PC-9 (cell line): Measurements from ENCODE around the gene UBA1.

Source experiments
- EZH2 ChIP-seq: fragments of 200-600 bp; sonication (generic); IDR thresholded peaks from 2 replicates; pipeline ENCODE4 v1.8.0; 2017; ENCODE audit warnings: antibody characterized with exemption, low read depth
- TF ChIP-seq, protein P1 (sequence below): fragments of 200-600 bp; sonication (generic); conservative IDR thresholded peaks from 2 replicates; pipeline ENCODE4 v1.6.1; 2017; ENCODE audit warnings: mixed run types, antibody characterized with exemption, mild to moderate bottlenecking, moderate library complexity

DNA sequence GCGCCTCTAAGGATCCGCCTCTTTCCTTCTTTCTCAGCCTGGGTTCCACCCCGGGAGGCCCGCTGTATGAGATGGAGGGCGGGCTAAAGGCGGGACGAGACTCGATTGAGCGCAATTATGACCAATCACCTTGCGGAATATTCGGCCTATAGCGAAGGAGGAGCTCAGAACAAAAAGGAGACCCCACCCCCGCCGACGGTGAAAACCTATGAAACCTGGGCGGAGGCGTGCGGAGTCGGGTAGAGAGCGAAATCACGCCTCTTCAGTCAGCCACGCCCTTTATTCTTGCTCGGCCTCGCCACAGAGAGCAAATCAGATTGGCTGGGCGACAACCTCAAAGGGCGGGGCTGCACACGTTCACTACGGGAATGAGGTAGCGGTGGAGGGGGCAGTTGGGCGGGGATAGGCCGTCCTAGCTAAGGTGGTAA lies 24.2 kb downstream of the UBA1 start:
- TF ChIP-seq, protein P1, sequence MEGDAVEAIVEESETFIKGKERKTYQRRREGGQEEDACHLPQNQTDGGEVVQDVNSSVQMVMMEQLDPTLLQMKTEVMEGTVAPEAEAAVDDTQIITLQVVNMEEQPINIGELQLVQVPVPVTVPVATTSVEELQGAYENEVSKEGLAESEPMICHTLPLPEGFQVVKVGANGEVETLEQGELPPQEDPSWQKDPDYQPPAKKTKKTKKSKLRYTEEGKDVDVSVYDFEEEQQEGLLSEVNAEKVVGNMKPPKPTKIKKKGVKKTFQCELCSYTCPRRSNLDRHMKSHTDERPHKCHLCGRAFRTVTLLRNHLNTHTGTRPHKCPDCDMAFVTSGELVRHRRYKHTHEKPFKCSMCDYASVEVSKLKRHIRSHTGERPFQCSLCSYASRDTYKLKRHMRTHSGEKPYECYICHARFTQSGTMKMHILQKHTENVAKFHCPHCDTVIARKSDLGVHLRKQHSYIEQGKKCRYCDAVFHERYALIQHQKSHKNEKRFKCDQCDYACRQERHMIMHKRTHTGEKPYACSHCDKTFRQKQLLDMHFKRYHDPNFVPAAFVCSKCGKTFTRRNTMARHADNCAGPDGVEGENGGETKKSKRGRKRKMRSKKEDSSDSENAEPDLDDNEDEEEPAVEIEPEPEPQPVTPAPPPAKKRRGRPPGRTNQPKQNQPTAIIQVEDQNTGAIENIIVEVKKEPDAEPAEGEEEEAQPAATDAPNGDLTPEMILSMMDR = no peak
- TF ChIP-seq EZH2 = no peak
